Measurements from ENCODE around the gene SH3RF3.

DNA sequence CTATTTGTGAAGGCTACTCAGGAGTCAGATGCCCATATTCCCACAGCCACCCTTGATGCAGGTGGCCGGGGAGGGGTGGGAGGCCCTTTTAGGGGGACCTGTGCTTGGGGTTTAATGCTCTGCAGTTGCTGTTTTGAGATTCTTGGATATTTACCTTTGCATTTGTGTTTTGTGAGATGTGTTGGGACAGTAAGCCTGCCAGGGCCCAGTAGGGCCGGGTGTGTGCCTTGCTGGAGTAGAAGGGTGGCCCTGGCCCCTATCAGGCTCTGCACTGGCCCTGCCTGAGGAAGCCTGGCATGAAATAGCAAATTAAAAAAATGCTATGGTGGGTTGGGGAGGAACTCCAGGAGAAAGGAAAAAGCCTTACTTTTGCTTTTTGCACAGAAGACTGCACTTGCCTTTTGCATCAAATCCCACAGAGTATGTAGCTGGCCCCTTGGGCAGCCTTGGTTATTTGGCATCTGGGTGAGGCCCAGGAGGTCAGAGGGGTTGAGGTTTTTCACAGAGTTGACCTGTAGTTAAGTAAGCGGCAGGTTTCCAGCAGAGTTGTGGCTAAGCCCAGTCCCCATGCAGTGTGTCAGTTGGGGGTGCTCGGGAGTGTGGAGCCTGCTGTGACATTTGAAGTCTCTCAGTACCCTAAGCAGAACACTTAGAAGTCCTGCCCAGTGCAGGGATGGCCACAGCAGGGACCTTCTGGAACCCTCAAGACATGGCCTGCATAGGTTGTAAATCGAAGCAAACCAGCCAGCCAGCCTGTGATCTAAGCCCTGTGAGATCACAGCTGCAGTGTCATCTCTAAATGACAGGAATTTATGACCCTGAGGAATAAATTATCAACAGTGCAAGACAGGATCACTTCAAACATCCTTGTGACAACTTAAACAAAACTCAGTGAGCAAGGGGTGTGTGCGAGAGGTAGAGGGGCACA is 68.8 kb downstream of the SH3RF3 start:
- TF ChIP-seq POLR2A (IDR thresholded peaks at IDR 0.05; ENCODE audit: borderline replicate concordance, extremely low read depth, insufficient read depth, insufficient read length) (no peak), EZH2 (IDR thresholded peaks at IDR 0.05) (no peak), EZH2phosphoT487 (IDR thresholded peaks at IDR 0.05; ENCODE audit: borderline replicate concordance) (no peak)
- TF ChIP-seq, protein P1, sequence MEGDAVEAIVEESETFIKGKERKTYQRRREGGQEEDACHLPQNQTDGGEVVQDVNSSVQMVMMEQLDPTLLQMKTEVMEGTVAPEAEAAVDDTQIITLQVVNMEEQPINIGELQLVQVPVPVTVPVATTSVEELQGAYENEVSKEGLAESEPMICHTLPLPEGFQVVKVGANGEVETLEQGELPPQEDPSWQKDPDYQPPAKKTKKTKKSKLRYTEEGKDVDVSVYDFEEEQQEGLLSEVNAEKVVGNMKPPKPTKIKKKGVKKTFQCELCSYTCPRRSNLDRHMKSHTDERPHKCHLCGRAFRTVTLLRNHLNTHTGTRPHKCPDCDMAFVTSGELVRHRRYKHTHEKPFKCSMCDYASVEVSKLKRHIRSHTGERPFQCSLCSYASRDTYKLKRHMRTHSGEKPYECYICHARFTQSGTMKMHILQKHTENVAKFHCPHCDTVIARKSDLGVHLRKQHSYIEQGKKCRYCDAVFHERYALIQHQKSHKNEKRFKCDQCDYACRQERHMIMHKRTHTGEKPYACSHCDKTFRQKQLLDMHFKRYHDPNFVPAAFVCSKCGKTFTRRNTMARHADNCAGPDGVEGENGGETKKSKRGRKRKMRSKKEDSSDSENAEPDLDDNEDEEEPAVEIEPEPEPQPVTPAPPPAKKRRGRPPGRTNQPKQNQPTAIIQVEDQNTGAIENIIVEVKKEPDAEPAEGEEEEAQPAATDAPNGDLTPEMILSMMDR (IDR thresholded peaks at IDR 0.05 in 2 of 3, conservative IDR thresholded peaks at IDR 0.05 in 1 of 3; ENCODE audit: borderline replicate concordance in 1 of 3, insufficient read depth in 1 of 3, low read depth in 2 of 3, low read length in 2 of 3), result no peak

Data from HCT116 (cell line).